IPS-18c (cell line): ENCODE results near the gene TOM1L2.

Experiments
- H3K4me3 ChIP-seq: 2 replicates; pipeline ENCODE4 v1.7.0; 2013; ENCODE audit warnings: low read depth, mild to moderate bottlenecking, low read length, moderate library complexity; ENCODE audit not compliant: insufficient read depth
- H3K9me3 ChIP-seq: one replicate; pipeline ENCODE4 v1.6.1; 2013; ENCODE audit warnings: mild to moderate bottlenecking, low read length, moderate library complexity; ENCODE audit not compliant: control insufficient read depth, insufficient read depth

The TOM1L2 gene

GRCh38 chr17:17844500-17844899 lies 127.7 kb downstream of the TOM1L2 start:
- no peaks in the 10 kb centered on the region for H3K9me3 ChIP-seq
- H3K4me3 ChIP-seq, result no peak overlapping the region

- no peaks in the 10 kb centered on the region for H3K9me3 ChIP-seq
- no peak overlapping the region for H3K4me3 ChIP-seq
These were observed 128.1 kb downstream of the TOM1L2 start for GRCh38 chr17:17844079-17844478.

DNA sequence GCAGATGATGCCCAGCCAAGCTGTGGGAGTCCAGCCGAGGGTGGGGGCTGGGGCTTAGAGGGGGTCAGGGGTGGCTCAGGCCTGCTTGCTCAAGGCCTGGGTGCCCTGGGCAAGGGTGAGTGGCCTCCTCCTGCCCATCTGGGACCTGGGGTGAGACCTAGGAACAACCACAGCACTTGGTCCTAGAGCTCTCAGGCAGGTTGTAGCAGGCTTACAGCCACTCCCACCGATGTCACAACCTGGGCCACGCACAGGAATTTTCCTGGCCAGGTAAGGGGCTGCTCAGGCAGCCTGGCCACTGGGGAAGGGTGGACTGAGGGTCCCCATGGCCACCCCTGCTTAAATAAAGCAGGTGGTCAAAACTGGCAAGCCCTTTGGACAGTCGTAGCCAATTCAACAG lies 129.1 kb downstream of the TOM1L2 start:
- Histone ChIP-seq H3K9me3 (no peaks in the 10 kb centered on the region), H3K4me3 (no peak overlapping the region)

- Histone ChIP-seq H3K9me3 (no peaks in the 10 kb centered on the region), H3K4me3 (no peak overlapping the region)
These were observed 129.9 kb downstream of the TOM1L2 start for GRCh38 chr17:17842111-17842876.

DNA sequence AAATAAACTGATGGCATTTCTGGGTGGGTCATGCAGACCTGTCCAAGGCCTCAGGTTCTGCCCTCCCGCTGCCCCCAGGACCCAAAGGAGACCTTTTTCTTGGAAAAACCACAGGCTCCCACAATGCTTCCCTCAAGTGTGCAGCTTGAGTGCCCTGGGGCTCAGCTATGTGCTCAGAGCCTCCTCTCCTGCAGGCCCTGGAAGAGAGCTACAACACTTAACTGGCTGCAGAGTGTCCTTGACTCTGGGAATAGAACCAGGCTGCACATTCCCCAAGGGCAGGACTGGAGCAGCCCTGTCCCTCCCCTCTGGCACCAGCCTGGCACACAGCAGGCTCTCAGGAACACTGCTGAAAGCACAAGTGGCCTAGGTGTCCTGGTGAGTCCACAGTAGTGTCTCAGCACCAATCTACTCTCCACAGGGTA lies 130.6 kb downstream of the TOM1L2 start:
- H3K4me3 ChIP-seq, result no peak overlapping the region

GRCh38 chr17:17840751-17841591 lies 131.2 kb downstream of the TOM1L2 start:
- no peak overlapping the region for H3K4me3 ChIP-seq
- no peaks in the 10 kb centered on the region for H3K9me3 ChIP-seq

More for the DNA sequence above, 130.6 kb downstream of the TOM1L2 start:
- no peaks in the 10 kb centered on the region for H3K9me3 ChIP-seq

- no peaks in the 10 kb centered on the region for H3K9me3 ChIP-seq
- H3K4me3 ChIP-seq, result peak overlapping the region; percentile 56
These were observed 132.2 kb downstream of the TOM1L2 start for GRCh38 chr17:17839791-17840707.

- H3K9me3 ChIP-seq, result no peaks in the 10 kb centered on the region
- no peak overlapping the region for H3K4me3 ChIP-seq
These were observed 133.9 kb downstream of the TOM1L2 start for GRCh38 chr17:17837966-17838962.

DNA sequence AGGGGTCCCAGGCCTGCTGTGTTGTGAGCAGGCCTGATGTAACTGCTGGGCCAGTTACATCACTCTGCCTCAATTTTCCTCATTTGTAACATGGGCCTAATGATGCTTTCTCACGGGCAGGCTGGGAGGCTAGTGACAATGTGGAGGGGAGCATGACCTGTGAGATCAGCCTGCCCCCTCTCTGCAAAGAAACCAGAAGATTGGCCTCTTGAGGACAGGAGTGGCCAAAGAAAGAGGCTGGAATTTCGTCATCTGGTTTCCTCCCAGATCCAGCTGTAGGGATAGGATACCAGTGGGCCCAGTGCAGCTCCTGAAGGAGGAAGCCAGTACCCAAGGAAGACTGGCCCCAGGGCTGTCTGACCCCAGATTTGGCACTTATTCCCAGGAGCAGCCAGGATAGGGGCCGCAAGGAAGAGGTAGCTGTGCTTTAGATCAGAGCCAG lies 134.8 kb downstream of the TOM1L2 start:
- Histone ChIP-seq H3K9me3 (no peaks in the 10 kb centered on the region), H3K4me3 (peak overlapping the region; percentile 93)

GRCh38 chr17:17836818-17837379 lies 135.3 kb downstream of the TOM1L2 start, which contains the start of gene SREBF1:
SREBF1 (minus strand) TSS chr17:17836986; CDS start chr17:17836817, 169 bp downstream.
- Histone ChIP-seq H3K4me3 (peak within 1 kb of the TSS; percentile 93), H3K9me3 (no peaks in the 10 kb centered on the region)

GRCh38 chr17:17836250-17836817 lies 135.9 kb downstream of the TOM1L2 start:
- Histone ChIP-seq H3K4me3 (peak overlapping the region; percentile 93), H3K9me3 (no peaks in the 10 kb centered on the region)

- Histone ChIP-seq H3K4me3 (peak overlapping the region; percentile 93), H3K9me3 (no peaks in the 10 kb centered on the region)
These were observed 136.6 kb downstream of the TOM1L2 start for GRCh38 chr17:17835415-17836249.

DNA sequence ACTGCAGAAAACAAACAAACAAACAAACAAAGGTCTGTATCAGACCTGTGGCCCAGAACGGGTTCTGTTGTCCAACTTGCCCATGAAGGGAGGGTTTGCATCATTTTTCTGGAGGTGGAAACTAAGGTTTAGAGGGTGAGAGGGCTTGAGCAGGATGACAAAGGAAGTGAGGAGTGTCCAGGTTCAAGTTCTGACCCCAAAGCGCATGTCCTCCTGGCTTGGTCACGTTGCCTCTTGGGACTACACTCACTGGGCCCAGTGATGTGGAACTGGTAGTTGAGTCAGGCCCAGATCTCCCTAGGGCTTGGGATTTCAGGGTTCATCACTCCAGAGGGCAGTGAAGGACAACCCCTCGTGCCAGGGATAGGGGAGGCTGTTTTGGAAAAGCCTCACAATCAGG lies 137.2 kb downstream of the TOM1L2 start:
- Histone ChIP-seq H3K4me3 (no peak overlapping the region), H3K9me3 (no peaks in the 10 kb centered on the region)

DNA sequence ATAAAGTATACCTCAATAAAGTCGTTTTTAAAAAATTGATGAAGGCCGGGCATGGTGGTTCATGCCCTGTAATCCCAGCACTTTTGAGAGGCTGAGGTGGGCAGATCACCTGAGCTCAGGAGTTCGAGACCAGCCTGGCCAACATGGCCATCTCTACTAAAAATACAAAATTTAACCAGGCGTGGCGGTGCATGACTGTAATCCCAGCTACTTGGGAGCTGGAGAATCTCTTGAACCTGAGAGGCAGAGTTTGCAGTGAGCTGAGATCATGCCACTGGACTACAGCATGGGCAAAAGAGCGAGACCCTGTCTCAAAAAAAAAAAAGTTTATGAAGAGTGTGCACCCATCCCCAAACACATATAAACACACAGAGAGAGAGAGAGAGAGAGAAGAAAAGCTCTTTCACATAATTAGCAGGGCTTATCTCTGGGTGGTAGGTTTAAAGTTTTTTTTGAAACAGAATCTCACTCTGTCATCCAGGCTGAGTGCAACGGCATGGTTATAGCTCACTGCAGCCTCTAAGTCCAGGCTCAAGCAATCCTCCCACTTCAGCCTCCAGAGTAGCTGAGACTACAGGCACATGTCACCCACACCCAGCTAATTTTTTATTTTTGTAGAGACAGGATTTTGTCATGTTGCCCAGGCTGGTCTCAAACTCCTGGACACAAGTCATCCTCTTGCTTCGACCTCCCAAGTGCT lies 138.4 kb downstream of the TOM1L2 start:
- Histone ChIP-seq H3K4me3 (no peak overlapping the region), H3K9me3 (no peaks in the 10 kb centered on the region)
